ENCODE data around the gene PCNX1. TPM values are rescaled to one million over a fixed set of nuclear protein-coding genes. Genes with fewer than 3 reads are reported as not detected.

Gene PCNX1
- polyA plus RNA-seq, 3 donors, result 7.3 to 26.7 (median 8.1) TPM

- Histone ChIP-seq H3K4me3 (replicated peaks in 1 of 3; ENCODE audit: low read depth in 2 of 3, low read length in 3 of 3) (no peak overlapping the region), H3K79me2 (ENCODE audit: insufficient read depth, low read length) (no peaks in the 10 kb centered on the region), H3K27me3 (ENCODE audit: control insufficient read depth in 2 of 2, insufficient read depth in 2 of 2, low read length in 2 of 2) (no peaks in the 10 kb centered on the region), H3K27ac (ENCODE audit: low read depth in 1 of 2, low read length in 2 of 2) (peak overlapping the region in 1 of 2 donors; percentile 26), H3K9ac (ENCODE audit: insufficient read depth, low read length, poor library complexity, severe bottlenecking) (no peak overlapping the region), H3K4me1 (ENCODE audit: control insufficient read depth in 1 of 2, insufficient read depth in 2 of 2, low read length in 2 of 2) (peaks cover 30 to 34% of the 10 kb centered on the region in 2 donors), H3K36me3 (replicated peaks in 1 of 2; ENCODE audit: control insufficient read depth in 1 of 2, insufficient read depth in 2 of 2, low read length in 2 of 2) (no peaks in the 10 kb centered on the region), H4K20me1 (ENCODE audit: insufficient read depth, low read length) (no peaks in the 10 kb centered on the region), H2AFZ (ENCODE audit: insufficient read depth, low read depth, low read length, poor library complexity, severe bottlenecking) (peak overlapping the region; percentile 39), H3K9me3 (replicated peaks in 1 of 2; ENCODE audit: control insufficient read depth in 1 of 2, insufficient read depth in 1 of 2, low read length in 2 of 2) (no peaks in the 10 kb centered on the region), H3K4me2 (replicated peaks; ENCODE audit: extremely low read depth, low read length, poor library complexity, severe bottlenecking) (no peak overlapping the region)
- TF ChIP-seq CTCF (IDR thresholded peaks at IDR 0.05), result no peak
- peaks cover 0 to 2% (median 0%) of the 10 kb centered on the region in 7 donors for H3K9me3 Mint-ChIP-seq
- no peak overlapping the region for H3K4me3 Mint-ChIP-seq
- intact Hi-C loops (cut with micrococcal nuclease), result loop anchor here (10.0 kb wide), 2 partner anchors 64 to 74 kb away; no protein-coding TSS in a partner anchor
- H3K27ac Mint-ChIP-seq, result peak overlapping the region in 2 of 7 donors; percentile 18 to 44
- no peaks in the 10 kb centered on the region for H3K27me3 Mint-ChIP-seq (ENCODE audit: low read depth in 3 of 3)
- WGBS (ENCODE audit: insufficient coverage), result no CpG with 5 or more reads among the region's 1 CpG
- peaks cover 0 to 2% of the 10 kb centered on the region in 2 donors for H3K36me3 Mint-ChIP-seq
- H3K4me1 Mint-ChIP-seq, result peaks cover 42% of the 10 kb centered on the region
- DNase-seq, result no peak
Observed at GRCh38 chr14:70901269-70901668, 6.0 kb upstream of the PCNX1 start.

- no peaks in the 10 kb centered on the region for H3K36me3 Mint-ChIP-seq
- no CpG with 5 or more reads among the region's 1 CpG for WGBS (ENCODE audit: insufficient coverage)
Observed at GRCh38 chr14:70902184-70902583, 5.1 kb upstream of the PCNX1 start.

More at GRCh38 chr14:70902184-70902583, 5.1 kb upstream of the PCNX1 start:
- peaks cover 8% of the 10 kb centered on the region for H3K79me2 ChIP-seq (ENCODE audit: insufficient read depth, low read length)
- no peaks in the 10 kb centered on the region for H3K36me3 ChIP-seq (replicated peaks in 1 of 2; ENCODE audit: control insufficient read depth in 1 of 2, insufficient read depth in 2 of 2, low read length in 2 of 2)
- Mint-ChIP-seq H3K9me3 (no peaks in the 10 kb centered on the region), H3K4me3 (no peak overlapping the region), H3K27ac (no peak overlapping the region), H3K4me1 (peaks cover 48% of the 10 kb centered on the region), H3K27me3 (ENCODE audit: low read depth in 3 of 3) (no peaks in the 10 kb centered on the region)
- no peak overlapping the region for H2AFZ ChIP-seq (ENCODE audit: insufficient read depth, low read depth, low read length, poor library complexity, severe bottlenecking)
- H3K4me3 ChIP-seq (replicated peaks in 1 of 3; ENCODE audit: low read depth in 2 of 3, low read length in 3 of 3), result no peak overlapping the region
- no peaks in the 10 kb centered on the region for H4K20me1 ChIP-seq (ENCODE audit: insufficient read depth, low read length)
- TF ChIP-seq CTCF (IDR thresholded peaks at IDR 0.05), result no peak
- peaks cover 36 to 42% of the 10 kb centered on the region in 2 donors for H3K4me1 ChIP-seq (ENCODE audit: control insufficient read depth in 1 of 2, insufficient read depth in 2 of 2, low read length in 2 of 2)
- intact Hi-C loops (cut with micrococcal nuclease), result loop anchor here (10.0 kb wide), 2 partner anchors 63 to 73 kb away; no protein-coding TSS in a partner anchor
- no peak overlapping the region for H3K4me2 ChIP-seq (replicated peaks; ENCODE audit: extremely low read depth, low read length, poor library complexity, severe bottlenecking)
- no peak overlapping the region for H3K9ac ChIP-seq (ENCODE audit: insufficient read depth, low read length, poor library complexity, severe bottlenecking)
- no peaks in the 10 kb centered on the region for H3K27me3 ChIP-seq (ENCODE audit: control insufficient read depth in 2 of 2, insufficient read depth in 2 of 2, low read length in 2 of 2)
- H3K9me3 ChIP-seq (replicated peaks in 1 of 2; ENCODE audit: control insufficient read depth in 1 of 2, insufficient read depth in 1 of 2, low read length in 2 of 2), result no peaks in the 10 kb centered on the region
- no peak for DNase-seq
- H3K27ac ChIP-seq (ENCODE audit: low read depth in 1 of 2, low read length in 2 of 2), result no peak overlapping the region

Data from CD14-positive monocyte (primary cell).